Measurements from ENCODE around the gene TMEM229A.
A peak's percentile ranks its signal among the peaks of the same experiment; 100 is the strongest.
"Not testable (repeated sequence)": the region's sequence is repeated elsewhere in the genome, so short reads cannot be mapped to it uniquely, and the experiment has no call there.

TMEM229A gene

DNA sequence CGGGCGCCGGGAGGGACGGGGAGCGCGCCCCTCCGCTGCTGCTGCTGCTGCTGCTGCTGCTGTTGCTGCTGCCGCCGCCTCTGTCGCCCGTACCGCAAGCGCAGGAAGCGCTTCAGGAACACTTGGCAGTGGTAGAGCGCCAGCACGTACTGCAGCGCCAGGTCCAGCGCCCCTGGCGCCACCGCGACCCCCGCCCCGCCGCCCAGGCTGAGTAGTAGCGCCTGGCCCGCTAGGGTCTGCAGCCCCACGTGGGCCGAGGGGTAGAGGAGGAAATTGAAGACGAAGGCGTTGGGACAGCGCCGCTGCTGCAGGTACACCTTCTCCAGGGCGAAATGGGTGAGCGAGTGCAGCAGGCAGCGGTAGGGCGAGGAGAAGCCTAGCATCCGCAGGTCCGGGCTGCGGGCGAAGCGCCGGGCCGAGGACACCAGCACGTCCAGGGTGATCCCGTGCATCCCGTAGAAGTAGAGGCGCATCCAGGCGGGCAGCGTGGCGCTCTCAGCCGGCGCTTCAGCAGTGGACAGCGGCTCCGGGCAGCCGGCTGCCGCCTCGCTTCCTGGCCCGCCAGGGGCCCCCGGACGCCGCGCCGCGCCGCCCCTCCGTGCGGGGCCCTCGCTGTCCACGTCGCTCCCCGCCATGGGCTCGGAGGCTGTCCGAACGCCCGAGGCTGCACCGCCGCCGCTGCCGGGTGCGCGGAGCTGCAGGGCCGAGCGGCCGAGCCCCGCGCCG, at the start of gene TMEM229A:
Gene TMEM229A, minus strand, starts transcription at position 699 of the 726 bp plus-strand sequence. Its CDS starts 64 bp downstream, at position 635.
- DNase-seq: peak; percentile 55

DNA sequence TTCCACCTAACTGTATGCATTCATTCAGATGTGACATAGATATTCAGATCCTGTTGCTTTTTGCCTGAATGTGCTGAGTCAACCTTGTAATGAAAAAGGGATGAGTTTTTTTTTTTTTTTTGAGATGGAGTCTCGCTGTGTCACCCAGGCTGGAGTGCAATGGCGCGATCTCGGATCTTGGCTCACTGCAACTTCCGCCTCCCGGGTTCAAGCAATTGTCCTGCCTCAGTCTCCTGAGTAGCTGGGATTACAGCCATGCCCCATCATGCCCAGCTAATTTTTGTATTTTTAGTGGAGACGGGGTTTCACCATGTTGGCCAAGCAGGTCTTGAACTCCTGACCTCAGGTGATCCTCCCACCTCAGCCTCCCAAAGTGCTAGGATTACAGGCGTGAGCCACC, 49.4 kb upstream of the TMEM229A start:
- not testable (repeated sequence) for DNase-seq

DNA sequence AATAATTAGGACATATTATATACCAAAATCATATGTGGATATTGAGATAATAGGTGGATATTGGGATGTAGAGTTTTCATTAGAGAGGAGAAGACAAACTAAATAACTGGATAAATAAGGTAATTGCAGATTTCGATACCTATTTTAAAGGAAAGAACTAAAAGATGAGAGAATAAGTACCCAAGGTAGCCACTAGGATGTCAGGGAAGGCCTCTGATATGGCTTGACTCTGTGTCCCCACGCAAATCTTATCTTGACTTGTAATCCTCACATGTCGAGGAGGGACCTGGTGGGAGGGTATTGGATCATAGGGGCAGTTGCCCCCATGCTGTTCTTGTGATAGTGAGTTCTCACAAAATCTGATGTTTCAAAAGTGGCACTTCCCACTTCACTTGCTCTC, 44.7 kb upstream of the TMEM229A start:
- no peak for DNase-seq

DNA sequence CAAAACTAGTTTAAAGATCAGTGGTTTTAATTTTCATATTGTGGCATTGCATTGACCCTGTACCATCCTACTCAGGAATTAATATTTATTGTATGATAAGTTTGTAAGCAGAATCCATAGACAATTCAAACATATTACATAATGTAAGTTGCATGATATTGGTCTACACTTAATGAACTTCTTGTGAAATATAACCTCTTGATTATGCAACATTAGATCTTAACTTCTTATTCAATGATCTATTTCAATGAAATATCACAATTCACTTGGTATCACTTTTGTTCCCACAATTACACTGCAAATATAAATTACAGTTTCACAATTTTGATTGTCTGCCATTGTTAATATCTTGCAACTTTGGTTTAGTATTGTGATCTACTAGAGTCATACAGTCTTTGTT, 44.0 kb upstream of the TMEM229A start:
- no peak for DNase-seq

DNA sequence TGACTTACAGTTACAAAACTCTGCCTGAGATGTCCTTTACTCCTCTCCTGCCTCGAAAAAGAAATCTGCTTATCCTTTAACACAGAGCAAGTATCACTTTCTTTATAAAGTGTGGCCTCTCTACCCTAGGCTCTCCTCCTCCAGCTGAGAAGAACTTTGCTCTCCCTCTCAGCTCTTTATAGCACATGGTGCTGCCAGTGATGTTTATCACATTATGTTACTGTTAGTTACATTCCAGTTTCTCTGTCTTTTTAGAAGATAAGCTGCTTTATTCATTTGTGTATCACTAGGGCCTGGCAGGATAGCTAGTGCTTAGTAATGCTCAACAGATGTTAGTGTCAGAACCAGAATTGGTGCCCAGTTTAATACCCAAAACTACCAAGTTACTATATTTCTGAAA, 41.1 kb upstream of the TMEM229A start:
- no peak for DNase-seq

DNA sequence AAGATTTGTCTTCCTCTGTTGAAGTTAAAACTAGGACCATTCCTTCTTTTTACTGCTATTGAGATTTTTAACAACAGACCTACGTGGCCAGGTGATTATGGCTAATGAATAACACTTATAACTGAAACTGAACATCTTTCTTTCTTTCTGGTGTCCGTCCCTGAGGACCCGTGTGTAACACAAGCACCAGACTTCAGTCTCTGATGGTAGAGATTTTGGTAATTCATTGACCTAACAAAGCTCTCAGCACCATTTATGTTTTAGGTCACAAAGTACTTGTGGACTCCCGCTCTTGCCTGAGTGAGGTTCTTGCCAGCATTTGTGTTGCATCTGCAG, 40.4 kb upstream of the TMEM229A start:
- DNase-seq: no peak

DNA sequence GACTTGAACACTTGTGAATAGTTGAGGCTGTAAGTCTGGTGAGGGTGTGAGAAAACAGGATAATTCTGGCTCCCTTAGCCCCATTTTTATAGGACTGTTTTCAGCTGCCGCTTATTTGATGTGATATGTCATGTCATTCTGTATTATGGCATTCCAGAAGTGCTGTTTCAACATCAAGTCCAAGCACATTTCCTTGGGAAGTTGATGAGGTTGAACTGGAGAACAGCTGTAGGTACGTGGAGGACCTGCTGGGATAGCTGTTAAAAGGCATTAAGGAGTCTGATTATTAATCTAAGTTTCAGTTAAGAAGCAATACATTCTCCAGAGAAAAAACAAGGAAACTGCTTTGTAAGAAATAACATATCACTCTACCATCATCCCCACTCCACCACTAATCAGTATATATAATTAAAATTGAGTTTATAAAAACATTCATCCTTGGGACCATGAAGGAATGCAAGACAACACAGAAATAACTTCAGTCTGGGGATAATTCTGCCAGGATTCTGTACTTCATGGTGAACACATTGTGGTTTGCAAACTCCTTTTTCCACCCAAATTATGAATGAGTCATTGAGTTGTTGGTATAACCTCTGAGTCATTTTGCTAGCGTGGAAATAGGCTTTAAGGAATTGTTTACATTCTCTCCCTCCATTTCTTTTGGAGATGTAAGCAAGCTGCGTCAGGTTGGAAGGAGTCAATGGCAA, 39.9 kb upstream of the TMEM229A start:
- no peak for DNase-seq

DNA sequence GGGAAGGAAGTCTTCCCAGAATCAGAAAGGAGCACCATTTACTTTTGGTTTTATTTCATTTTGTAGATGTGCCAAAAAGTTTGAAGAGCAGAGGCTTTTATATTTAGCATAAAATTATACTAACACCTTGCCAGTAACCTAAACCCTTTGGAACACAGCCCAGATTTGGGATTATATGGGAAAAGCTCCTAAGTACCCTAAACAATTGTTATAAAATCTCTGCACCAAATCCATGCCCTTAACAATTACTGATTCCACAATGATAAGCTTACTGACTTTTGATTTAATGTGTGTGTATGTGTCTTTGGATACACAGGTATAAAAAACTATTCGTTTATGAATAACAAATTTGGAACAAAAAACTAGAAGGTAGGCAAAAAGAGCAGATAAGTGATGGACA, 39.0 kb upstream of the TMEM229A start:
- no peak for DNase-seq

DNA sequence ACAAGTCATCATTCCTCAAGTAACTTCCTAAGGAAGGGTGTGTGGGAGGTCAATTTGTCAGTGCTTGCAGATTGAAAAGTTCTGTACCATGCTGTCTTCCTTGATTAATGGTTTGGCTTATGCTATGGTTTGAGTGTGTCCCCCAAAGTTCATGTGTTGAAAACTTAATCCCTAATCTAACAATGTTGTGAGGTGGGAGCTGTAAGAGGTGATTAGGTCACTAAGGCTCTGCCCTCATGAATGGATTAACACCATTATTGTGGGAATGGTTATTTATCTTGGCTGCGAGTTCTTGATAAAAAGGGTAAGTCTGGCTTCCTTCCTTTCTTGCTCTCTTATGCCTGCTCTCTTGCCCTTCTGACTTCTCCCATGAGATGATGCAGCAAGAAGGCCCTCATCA, 29.3 kb upstream of the TMEM229A start:
- no peak for DNase-seq

DNA sequence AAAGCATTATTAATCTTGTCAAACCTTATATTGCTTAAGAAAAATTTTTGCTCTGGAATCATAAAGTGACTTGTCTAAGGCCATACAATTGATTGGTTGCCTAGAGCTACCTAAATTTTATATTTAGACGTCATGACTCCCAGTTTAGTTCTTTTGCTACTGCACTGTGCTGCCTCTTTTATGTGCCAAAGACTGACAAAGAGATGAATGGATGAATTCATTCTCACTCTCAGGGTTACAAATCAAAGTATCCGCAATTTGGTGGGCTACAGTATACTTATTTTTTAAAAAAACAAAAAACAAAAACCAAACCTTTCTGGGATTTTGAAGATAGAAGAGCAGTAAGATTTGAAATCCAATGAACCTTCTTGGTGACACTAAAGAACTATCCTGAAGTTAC, 27.7 kb upstream of the TMEM229A start:
- no peak for DNase-seq

DNA sequence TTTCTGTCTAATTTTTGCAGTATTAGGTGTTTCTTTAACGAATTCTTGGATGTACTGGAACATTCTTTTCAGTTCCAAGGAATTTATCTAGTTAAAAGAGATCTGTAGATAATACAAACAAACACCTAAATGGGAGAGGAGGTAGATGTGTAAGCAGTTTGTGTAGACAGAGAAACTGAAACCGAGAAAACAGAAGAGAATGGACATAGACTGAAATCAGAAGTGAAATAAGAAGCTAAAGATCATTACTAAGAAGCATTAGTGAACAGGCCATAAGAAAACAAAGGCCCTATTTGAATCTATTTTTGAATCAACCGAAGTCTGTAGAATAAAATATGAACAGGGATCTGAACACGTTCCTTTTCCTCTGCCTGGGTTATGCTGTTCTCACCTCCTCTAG, 26.5 kb upstream of the TMEM229A start:
- DNase-seq: no peak

DNA sequence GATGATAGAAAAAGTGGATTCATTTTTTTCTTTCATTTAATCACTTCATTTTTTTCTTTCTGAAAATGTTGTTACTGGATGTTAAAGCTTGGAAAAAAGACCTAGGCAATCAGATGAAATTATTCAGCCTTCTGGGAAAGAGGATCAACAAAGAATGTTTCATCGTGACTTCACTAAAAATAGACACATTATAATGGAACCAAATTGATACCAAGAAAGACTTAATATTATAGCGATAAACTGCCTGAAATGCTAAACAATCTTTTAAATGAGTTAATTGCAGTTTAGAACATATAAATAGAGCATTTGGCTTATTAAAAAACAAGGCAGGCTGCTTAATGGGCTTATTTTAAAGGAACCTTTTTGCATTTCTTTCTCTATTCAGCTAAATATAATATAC, 25.6 kb upstream of the TMEM229A start:
- no peak for DNase-seq

DNA sequence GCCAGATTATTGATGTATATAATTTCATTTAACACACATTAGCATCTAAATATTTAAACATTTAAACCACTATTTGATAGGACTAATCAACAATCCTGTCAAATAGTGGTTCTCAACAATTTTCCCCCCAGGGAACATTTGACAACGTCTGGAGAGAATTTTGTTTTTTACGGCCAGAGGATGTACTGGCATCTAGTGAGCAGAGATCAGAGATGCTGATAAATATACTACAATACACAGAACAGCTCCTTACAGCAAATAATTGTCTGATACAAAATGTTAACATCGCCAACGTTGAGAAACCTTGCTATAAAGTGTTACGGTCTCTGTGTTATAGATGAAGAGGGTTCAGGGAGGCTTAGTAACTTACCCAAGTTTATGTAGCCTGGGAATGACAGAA, 25.0 kb upstream of the TMEM229A start:
- DNase-seq: no peak

DNA sequence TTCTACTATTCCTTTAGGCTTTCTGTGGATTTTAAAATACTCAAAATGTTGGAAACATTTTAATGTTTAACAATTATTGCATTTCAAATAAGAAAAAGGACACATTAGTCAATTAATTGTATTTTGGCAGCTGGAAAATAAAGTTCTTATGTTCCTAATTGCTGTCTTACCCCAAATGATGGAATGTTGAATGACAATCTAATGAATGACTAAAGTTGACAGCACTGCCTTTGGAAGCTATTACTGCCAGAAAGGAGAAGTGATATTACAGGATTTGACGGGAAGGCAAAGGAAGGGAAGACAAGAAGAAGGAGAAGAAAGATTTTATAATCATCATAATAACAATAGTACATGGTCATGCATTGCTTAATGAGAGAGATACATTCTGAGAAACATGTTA, 23.4 kb upstream of the TMEM229A start:
- DNase-seq: no peak

DNA sequence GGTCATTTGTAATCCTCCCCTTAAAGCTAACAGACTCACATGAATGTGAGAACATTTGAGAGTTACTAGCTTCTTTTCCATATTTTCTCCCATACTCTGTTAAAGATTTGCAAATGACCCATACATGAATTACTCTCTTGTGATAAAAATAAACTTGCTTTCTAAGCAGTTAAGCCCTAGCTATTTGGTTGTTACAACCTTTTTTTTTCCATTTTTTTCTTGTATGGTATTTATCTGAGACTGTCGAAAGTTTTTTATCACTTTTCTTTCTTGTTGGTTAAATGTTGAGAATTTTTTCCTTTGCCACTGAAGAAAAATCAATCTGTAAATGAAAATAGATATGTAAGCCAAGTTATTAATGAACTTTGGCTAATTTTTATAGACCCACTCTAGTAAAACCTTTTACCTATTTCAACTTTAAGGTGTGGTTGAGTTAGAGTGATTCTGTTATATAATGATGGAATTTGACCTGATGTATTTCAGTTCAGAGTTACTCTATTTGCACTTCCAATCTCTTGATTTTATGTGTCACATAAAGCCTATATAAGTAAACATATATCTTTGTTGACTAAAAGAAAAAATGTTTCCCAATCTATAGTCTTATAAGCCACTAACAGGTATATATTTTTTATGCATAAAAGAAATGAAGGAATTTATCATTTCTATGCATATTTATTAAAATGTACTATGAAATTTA, 19.0 kb upstream of the TMEM229A start:
- DNase-seq: no peak

DNA sequence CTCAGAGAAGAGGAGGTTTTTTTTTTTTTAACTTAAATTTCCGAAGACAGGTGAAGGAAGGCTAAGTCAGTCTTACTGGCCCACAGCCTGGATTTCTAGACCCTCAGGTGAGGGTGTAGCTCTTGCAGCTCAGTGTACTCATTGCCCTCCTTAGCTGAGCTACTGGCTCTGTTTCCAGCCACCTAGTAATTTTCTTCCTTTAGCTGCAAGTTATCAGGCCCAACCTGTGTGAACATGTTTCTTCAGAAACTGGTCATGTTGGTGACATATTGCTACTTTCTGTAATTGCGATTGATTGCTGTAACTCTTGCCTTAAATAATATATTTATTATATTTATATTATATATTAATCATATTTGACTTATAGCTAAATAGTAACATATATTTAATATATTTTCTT, 10.0 kb upstream of the TMEM229A start:
- no peak for DNase-seq

DNA sequence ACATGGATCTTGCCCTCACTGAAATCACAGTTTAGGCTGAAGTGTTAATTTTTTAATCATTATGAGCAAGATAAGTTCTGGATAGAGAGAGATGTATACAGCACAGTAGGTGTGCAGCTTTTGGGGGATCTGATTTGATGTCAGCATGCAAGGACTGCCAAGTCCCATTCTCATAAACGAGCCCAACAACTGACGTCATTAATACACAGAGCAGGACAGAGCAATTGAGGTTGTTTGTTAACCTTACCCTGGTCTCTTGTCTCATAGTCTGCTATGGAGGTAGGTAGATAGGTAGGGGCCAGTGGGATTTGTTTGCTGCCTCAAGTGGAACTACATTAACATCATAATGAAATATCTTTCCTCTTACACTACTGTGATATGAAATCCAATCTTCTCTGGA, 8.6 kb upstream of the TMEM229A start:
- no peak for DNase-seq

DNA sequence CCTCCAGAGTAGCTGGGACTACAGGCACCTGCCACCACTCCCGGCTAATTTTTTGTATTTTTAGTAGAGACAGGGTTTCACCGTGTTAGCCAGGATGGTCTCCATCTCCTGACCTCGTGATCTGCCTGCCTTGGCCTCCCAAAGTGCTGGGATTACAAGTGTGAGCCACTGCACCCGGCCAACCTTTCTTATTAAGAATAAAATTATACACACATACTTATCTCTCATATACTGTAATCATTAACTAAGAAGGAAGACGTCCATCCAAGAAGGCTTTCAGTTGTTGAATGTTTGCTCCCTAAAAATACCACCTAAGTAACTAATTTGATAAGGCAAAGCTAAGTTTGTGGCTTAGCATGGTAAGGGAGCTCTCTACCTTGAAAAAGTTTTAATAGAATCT, 5.0 kb upstream of the TMEM229A start:
- DNase-seq: not testable (repeated sequence)

DNA sequence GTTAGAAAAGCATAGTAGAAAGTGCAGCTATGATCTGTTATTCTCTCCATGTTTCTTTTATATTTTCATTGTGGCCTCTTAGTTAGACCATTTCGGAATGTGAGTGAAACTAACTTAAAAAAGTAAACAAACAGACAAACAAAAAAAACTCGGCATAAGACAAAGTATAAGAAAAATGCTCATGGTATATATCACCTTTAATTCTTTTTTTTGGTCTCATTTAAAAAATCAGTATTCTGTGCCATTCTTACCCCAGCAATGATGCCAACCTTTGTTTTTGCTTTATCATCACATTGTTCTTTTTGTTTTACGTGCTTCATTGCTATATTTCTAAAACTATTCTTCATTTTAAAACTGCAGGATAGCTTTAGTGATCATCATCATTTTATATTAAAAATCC, 2.8 kb upstream of the TMEM229A start:
- DNase-seq: no peak

DNA sequence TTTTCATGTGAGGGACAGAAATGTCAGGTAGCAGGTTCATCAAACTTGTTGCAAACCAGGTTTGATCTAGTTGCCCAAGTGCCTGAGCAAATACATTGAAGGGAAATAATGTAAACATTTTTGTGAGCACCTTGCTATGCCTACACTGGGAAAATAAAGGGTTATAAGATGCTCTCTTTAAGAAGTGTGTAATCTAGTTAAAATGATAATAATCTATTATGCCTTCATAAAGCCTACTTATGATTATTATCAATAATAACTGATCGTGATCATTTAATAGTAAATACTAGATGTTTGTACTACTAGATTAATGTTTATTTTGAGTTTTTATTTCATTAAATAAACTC, 1.9 kb upstream of the TMEM229A start:
- no peak for DNase-seq

DNA sequence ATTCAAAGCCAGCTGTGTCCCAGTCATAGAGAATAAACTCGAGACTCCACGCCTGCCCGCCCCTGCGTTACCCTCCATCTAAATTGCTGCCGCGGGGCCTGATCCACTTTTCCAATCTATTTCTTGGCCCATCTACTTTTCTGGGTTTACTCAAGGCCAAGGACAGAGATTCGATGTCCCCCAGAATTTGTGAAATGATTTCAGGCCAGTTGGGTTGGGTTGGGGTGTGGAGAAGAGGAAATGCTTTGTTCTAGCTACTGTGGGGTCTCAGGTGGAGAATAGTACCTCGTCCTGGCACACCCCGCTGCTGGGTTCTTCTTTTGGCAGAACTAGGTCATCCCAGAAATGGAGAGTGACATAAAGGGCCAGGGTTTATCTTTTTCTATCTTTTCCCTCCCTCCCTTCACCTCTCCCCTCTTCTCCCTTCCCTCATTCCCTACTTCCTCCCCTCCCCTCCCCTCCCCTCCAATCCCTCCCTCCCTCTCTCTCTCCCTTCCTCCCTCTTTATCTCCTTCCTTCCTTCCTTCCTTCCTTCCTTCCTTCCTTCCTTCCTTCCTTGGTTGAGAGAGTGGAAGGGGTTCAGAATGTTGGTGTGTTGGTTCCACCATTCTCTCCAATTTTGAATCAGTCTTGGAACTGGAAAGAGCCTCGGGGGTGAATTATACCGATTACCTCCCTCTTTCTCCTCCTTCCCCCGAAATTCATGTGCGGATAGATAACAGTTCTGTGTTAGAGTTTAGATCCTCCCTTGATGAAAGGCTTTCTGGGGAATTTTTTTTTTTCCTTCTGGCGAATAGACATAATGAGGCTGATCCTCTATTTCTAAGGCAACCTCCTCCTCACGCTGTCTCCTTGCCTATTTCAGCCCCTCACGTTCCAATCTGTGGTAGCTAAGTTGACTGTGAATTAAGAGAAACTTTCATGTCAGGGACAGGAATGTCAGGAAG, 1.2 kb upstream of the TMEM229A start:
- DNase-seq: no peak

DNA sequence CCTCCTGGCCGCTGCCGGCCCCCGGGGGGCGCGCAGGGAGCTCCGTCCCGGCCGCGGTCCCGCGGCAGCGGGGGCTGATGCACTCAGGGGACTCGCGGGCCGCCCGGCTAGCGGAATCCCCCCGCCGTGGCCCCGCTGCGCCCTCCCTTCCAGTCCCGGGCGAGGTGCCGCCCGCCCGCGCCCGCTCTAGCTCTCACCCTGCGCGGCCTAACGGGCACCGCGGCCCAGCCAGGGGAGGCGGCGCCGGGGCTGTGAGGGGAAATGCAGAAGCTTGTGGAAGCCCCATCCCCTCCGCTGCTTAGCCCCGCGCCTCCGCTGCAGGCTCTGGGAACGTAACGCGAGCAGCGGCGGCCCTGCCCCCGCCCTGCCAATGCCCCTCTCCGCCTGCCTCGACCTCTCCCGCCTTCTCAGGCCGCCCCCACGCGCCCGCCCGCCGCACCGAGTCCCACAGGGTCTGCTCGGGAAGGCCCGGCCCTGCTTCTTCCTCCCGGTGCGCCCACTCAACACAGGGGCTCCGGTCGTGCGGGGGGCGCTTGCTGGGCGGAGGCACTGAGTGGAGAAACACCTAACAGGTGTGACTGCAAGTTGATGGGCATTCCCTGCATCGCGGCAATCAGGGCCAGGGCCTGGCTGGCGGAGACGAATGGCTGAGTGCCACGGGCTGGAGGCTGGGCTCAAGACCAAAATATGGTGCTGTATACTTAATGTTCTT, 384 bp upstream of the TMEM229A start:
- no peak for DNase-seq

DNA sequence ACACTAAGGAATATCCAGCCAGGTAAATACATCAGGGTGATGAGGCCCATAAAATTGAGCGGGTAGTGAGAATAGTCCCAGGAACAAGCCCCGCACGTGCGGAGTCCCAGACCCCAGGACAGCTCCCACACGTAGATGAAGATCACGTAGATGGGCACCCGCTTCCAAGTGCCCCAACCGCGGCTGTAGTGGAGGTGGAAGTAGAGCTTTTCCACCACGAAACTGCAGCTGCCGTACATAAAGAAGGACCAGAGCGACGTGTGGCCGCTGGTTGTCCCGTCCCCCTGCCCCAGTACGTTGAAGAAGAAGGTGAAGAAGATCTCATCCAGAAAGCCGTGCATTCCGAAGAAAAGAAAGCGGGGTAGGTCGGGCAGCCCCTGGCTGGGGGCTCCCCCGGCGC, 948 bp downstream of the TMEM229A start:
- no peak for DNase-seq

Data from DMS79 treated with DMSO at 0.1 percent for 48 hours (cell line).